Keratinocyte (primary cell): Measurements from ENCODE around the gene SMYD3. TPM values are rescaled to one million over a fixed set of nuclear protein-coding genes. Genes with fewer than 3 reads are reported as not detected.

Experiments used
- DNase-seq: peaks from one replicate; pipeline ENCODE4 v3.0.0-alpha.2; 2011; ENCODE audit warnings: low read depth, missing footprints, low spot score
- FAIRE-seq: peaks from 2 replicates; lab custom pipeline; 2011; peaks lifted over from hg19 to GRCh38; lab: Jason Lieb, UNC
- H2AFZ ChIP-seq: 2 replicates; pipeline ENCODE4 v1.6.0; 2012; ENCODE audit warnings: low read length, control low read depth, inconsistent platforms; ENCODE audit not compliant: control insufficient read depth
- H3K27ac ChIP-seq: 2 replicates; pipeline ENCODE4 v1.5.1; 2011; ENCODE audit warnings: low read length; ENCODE audit not compliant: control insufficient read depth, insufficient read depth
- H3K27me3 ChIP-seq: 3 replicates; pipeline ENCODE4 v1.6.0; 2011; ENCODE audit warnings: low read length; ENCODE audit not compliant: control insufficient read depth, insufficient read depth; ENCODE audit errors: extremely low read depth
- H3K36me3 ChIP-seq, 2 experiments: 2 replicates in 1 of 2; 3 replicates in 1 of 2; pipeline ENCODE4 v1.5.1; 2011; ENCODE audit warnings: low read length in 2 of 2, mild to moderate bottlenecking in 1 of 2; ENCODE audit not compliant: control insufficient read depth in 2 of 2, insufficient read depth in 2 of 2; ENCODE audit errors: extremely low read depth in 1 of 2
- H3K4me1 ChIP-seq: 3 replicates; pipeline ENCODE4 v1.5.1; 2011; ENCODE audit warnings: low read length; ENCODE audit not compliant: control insufficient read depth, insufficient read depth; ENCODE audit errors: extremely low read depth
- H3K4me2 ChIP-seq: 3 replicates; pipeline ENCODE4 v1.6.0; 2011; ENCODE audit warnings: low read depth, low read length; ENCODE audit not compliant: control insufficient read depth, insufficient read depth; ENCODE audit errors: extremely low read depth
- H3K4me3 ChIP-seq, 3 experiments: fragments of 200-600 bp in 1 of 3; sonication (generic) in 1 of 3; 2 replicates in 2 of 3; 3 replicates in 1 of 3; pipeline ENCODE4 v1.5.1; 2011 to 2016; ENCODE audit warnings: low read length in 3 of 3, mild to moderate bottlenecking in 3 of 3, control low read depth in 2 of 3, inconsistent platforms in 1 of 3, low read depth in 1 of 3, mixed read lengths in 1 of 3, mixed run types in 1 of 3, moderate library complexity in 1 of 3; ENCODE audit not compliant: control insufficient read depth in 2 of 3, insufficient read depth in 2 of 3; ENCODE audit errors: extremely low read depth in 1 of 3
- H3K79me2 ChIP-seq: 2 replicates; pipeline ENCODE4 v1.6.0; 2012; ENCODE audit warnings: low read length; ENCODE audit not compliant: control insufficient read depth, insufficient read depth
- H3K9ac ChIP-seq: 3 replicates; pipeline ENCODE4 v1.6.0; 2011; ENCODE audit warnings: low read length; ENCODE audit not compliant: control insufficient read depth, insufficient read depth; ENCODE audit errors: extremely low read depth
- H3K9me1 ChIP-seq: 3 replicates; pipeline ENCODE4 v1.6.0; 2011; ENCODE audit warnings: low read length; ENCODE audit not compliant: control insufficient read depth, insufficient read depth; ENCODE audit errors: extremely low read depth
- H3K9me3 ChIP-seq: 2 replicates; pipeline ENCODE4 v1.5.1; 2012; ENCODE audit warnings: low read depth, low read length; ENCODE audit not compliant: control insufficient read depth
- H4K20me1 ChIP-seq: 3 replicates; pipeline ENCODE4 v1.6.0; 2011; ENCODE audit warnings: low read length; ENCODE audit not compliant: control insufficient read depth, insufficient read depth; ENCODE audit errors: extremely low read depth
- EZH2 ChIP-seq: IDR thresholded peaks from one replicate; pipeline ENCODE4 v1.6.1; 2012; ENCODE audit warnings: inconsistent platforms, mild to moderate bottlenecking, low read length, moderate library complexity
- dilution Hi-C: fragments of 300-500 bp; cut with MboI; formaldehyde crosslinking; loops from one replicate; pipeline ENCODE4 v1.7.0; 2020; ENCODE audit warnings: low sequenced_read_pairs; ENCODE audit not compliant: extremely low pct_ligation_motif_present
- polyA plus RNA-seq, 5 experiments: library from polyadenylated mRNA; depleted of rRNA in 3 of 5; stranded (reverse) in 3 of 5; stranded (forward) in 1 of 5; unstranded in 1 of 5; fragments of >200 nt; gene quantifications; 1 replicate in 1 of 5; 2 replicates in 3 of 5; 3 replicates in 1 of 5; pipeline versions ENCODE4 v1.2.1 to v1.2.3, GENCODE V29; 2011 to 2012; ENCODE audit warnings: missing spikeins in 2 of 5, low read depth in 1 of 5, low replicate concordance in 1 of 5
- TF ChIP-seq, protein P1 (sequence below), 3 experiments: IDR thresholded peaks in 1 of 3; conservative IDR thresholded peaks in 1 of 3; optimal IDR thresholded peaks in 1 of 3; 2 replicates in 2 of 3; 3 replicates in 1 of 3; pipeline versions ENCODE3 to v1.5.1; 2011; ENCODE audit warnings: low read length in 3 of 3, mild to moderate bottlenecking in 3 of 3, moderate library complexity in 2 of 3, control low read depth in 1 of 3, inconsistent platforms in 1 of 3; ENCODE audit not compliant: insufficient read depth in 2 of 3; ENCODE audit errors: extremely low read depth in 1 of 3

The SMYD3 gene
- polyA plus RNA-seq, 1 donor (not counting 4 experiments of a cell fraction or from before 2014, with no cell fraction given): 31.0 TPM

DNA sequence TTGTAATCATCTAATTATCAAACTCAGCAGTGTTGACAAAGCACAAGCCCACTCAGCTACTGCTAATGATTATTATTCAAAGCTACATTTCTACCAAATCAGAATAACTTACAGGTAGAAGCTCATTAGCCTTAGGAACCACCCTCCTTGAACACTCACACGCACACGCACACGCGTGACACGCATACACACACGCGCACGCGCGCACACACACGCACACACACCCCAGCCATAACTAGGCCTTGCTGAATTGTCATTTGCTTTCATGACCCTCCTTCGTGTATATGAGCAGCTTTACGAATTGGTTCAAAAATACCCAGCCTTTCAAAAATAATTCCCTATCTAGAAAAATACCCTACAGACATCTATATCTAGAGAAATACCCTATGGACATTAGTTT lies 195.6 kb downstream of the SMYD3 start:
- Histone ChIP-seq H3K4me3 (no peak overlapping the region), H3K79me2 (no peaks in the 10 kb centered on the region), H3K9me1 (no peaks in the 10 kb centered on the region), H4K20me1 (no peaks in the 10 kb centered on the region), H2AFZ (no peak overlapping the region), H3K4me2 (no peak overlapping the region), H3K9ac (no peak overlapping the region), H3K36me3 (no peaks in the 10 kb centered on the region), H3K4me1 (no peaks in the 10 kb centered on the region), H3K27ac (no peak overlapping the region), H3K9me3 (no peaks in the 10 kb centered on the region), H3K27me3 (no peaks in the 10 kb centered on the region)
- FAIRE-seq (no peak), DNase-seq (no peak)
- dilution Hi-C loops: no loop called here
- no peak for TF ChIP-seq EZH2
- TF ChIP-seq, protein P1, sequence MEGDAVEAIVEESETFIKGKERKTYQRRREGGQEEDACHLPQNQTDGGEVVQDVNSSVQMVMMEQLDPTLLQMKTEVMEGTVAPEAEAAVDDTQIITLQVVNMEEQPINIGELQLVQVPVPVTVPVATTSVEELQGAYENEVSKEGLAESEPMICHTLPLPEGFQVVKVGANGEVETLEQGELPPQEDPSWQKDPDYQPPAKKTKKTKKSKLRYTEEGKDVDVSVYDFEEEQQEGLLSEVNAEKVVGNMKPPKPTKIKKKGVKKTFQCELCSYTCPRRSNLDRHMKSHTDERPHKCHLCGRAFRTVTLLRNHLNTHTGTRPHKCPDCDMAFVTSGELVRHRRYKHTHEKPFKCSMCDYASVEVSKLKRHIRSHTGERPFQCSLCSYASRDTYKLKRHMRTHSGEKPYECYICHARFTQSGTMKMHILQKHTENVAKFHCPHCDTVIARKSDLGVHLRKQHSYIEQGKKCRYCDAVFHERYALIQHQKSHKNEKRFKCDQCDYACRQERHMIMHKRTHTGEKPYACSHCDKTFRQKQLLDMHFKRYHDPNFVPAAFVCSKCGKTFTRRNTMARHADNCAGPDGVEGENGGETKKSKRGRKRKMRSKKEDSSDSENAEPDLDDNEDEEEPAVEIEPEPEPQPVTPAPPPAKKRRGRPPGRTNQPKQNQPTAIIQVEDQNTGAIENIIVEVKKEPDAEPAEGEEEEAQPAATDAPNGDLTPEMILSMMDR (optimal IDR thresholded peaks at IDR 0.05 in 1 of 3, IDR thresholded peaks at IDR 0.05 in 1 of 3, conservative IDR thresholded peaks at IDR 0.05 in 1 of 3; ENCODE audit: extremely low read depth in 1 of 3, insufficient read depth in 2 of 3, low read length in 3 of 3): no peak

GRCh38 chr1:246309247-246309884 lies 197.7 kb downstream of the SMYD3 start:
- TF ChIP-seq, protein P1 (optimal IDR thresholded peaks at IDR 0.05 in 1 of 3, IDR thresholded peaks at IDR 0.05 in 1 of 3, conservative IDR thresholded peaks at IDR 0.05 in 1 of 3; ENCODE audit: extremely low read depth in 1 of 3, insufficient read depth in 2 of 3, low read length in 3 of 3): no peak
- TF ChIP-seq EZH2: no peak
- no peaks in the 10 kb centered on the region for H4K20me1 ChIP-seq
- H3K4me1 ChIP-seq: no peaks in the 10 kb centered on the region
- H3K27ac ChIP-seq: no peak overlapping the region
- no peaks in the 10 kb centered on the region for H3K9me1 ChIP-seq
- H3K9ac ChIP-seq: no peak overlapping the region
- DNase-seq: no peak
- H3K4me2 ChIP-seq: no peak overlapping the region
- no peaks in the 10 kb centered on the region for H3K27me3 ChIP-seq
- H2AFZ ChIP-seq: no peak overlapping the region
- H3K9me3 ChIP-seq: no peaks in the 10 kb centered on the region
- H3K4me3 ChIP-seq: no peak overlapping the region
- dilution Hi-C loops: no loop called here
- no peaks in the 10 kb centered on the region for H3K36me3 ChIP-seq
- H3K79me2 ChIP-seq: no peaks in the 10 kb centered on the region
- no peak for FAIRE-seq
